Measurements from ENCODE around the gene CDH4.

- TF ChIP-seq CHD2 (IDR thresholded peaks at IDR 0.05; ENCODE audit: low read depth, low read length) (no peak), SLC30A9 (CRISPR knock-in tag; IDR thresholded peaks at IDR 0.05) (no peak), SP1 (CRISPR knock-in tag; IDR thresholded peaks at IDR 0.05) (no peak), RBM22 (IDR thresholded peaks at IDR 0.05; ENCODE audit: low read depth, low read length, poor library complexity, severe bottlenecking) (no peak), RAD51 (IDR thresholded peaks at IDR 0.05; ENCODE audit: borderline replicate concordance, low read depth) (no peak), POLR2AphosphoS5 (IDR thresholded peaks at IDR 0.05; ENCODE audit: control insufficient read depth, insufficient read depth, low read depth, low read length) (no peak), TCF7L2 (IDR thresholded peaks at IDR 0.05; ENCODE audit: low read depth, low read length) (no peak), XRCC5 (IDR thresholded peaks at IDR 0.05; ENCODE audit: low read depth, low read length) (no peak), KLF16 (IDR thresholded peaks at IDR 0.05) (no peak), CTCF (IDR thresholded peaks at IDR 0.05 in 2 of 3, conservative IDR thresholded peaks at IDR 0.05 in 1 of 3; ENCODE audit: insufficient read depth in 2 of 3, low read depth in 1 of 3, low read length in 3 of 3) (no peak)
These were observed 402.7 kb downstream of the CDH4 start for GRCh38 chr20:61654726-61655125.
